ENCODE measurements around the gene CCKAR. TPM values are rescaled to one million over a fixed set of nuclear protein-coding genes. Genes with fewer than 3 reads are reported as not detected.

Gene CCKAR
- total RNA-seq, 1 donor from 2014 or later = not detected

DNA sequence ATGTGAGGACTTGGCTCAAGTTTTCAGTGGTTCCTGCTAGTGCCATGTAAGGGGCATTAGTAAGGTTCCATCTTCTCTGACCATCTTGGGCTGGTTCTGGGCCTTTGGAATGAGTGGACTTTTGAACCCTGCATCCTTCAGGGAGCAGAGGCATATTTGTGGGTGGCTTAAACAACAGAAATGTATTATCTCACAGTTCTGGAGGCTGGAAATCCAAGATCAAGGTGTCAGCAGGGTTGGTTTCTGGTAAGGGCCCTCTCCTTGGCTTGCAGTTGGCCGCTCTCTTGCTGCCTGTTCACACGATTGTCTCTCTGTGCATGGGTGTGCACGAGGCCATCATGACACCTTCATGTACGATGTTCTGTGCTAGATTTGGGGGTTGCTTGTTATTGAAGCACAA, 21.3 kb downstream of the CCKAR start:
- no peak overlapping the region for H3K4me3 ChIP-seq (ENCODE audit: low read depth, low read length)
- DNase-seq (ENCODE audit: low read depth) = no peak
- TF ChIP-seq, protein P1, sequence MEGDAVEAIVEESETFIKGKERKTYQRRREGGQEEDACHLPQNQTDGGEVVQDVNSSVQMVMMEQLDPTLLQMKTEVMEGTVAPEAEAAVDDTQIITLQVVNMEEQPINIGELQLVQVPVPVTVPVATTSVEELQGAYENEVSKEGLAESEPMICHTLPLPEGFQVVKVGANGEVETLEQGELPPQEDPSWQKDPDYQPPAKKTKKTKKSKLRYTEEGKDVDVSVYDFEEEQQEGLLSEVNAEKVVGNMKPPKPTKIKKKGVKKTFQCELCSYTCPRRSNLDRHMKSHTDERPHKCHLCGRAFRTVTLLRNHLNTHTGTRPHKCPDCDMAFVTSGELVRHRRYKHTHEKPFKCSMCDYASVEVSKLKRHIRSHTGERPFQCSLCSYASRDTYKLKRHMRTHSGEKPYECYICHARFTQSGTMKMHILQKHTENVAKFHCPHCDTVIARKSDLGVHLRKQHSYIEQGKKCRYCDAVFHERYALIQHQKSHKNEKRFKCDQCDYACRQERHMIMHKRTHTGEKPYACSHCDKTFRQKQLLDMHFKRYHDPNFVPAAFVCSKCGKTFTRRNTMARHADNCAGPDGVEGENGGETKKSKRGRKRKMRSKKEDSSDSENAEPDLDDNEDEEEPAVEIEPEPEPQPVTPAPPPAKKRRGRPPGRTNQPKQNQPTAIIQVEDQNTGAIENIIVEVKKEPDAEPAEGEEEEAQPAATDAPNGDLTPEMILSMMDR (conservative IDR thresholded peaks at IDR 0.05; ENCODE audit: low read depth, low read length) = no peak

DNA sequence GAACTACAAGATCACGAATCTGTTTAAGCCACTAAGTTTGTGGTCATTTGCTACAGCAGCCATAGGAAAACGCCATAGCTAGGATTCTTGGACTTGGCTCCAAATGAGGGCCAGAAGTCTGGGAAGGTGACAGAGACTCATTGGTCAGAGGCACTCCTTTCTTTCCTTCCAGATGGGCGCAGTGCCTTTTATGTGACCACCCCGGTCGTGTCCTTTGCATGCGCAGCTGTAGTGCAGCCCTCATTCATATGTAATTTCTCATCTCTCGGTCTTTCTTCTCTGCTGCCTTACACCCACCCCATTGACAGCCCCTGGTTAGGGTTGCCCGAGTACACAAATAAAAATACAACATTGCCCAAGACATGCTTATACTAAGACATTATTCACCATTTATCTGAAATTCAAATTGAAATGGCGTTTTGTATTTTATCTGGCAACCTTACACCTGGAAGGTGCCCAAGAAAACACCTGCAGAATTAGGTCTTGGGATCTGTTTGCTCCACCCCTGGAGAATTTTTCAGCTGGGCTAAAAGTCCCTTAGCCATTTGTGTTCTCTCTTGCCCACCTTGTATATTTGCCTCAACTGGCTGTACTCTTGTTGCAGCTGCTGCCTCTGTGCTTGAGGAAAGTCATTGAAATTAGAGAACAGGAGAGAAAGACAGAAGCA, 21.9 kb downstream of the CCKAR start:
- no peak overlapping the region for H3K4me3 ChIP-seq (ENCODE audit: low read depth, low read length)
- TF ChIP-seq, protein P1 (conservative IDR thresholded peaks at IDR 0.05; ENCODE audit: low read depth, low read length) = no peak
- DNase-seq (ENCODE audit: low read depth) = no peak

DNA sequence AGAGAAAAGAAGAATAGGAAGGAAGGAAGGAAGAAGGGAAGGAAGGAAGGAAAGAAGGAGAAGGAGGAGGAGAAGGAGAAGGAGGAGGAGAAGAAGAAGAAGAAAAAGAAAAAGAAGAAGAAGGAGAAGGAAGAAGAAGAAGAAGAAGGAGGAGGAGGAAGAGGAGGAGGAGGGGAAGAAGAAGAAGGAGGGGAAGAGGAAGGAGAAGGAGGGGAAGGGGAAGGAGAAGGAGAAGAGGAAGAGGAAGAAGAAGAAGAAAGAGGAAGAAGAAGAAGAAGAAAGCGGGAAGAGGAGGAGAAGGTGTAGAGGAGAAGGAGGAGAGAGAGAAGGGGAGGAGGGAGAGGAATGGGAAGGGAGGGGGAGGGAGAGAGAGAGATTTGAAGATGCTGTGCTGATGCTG, 22.6 kb downstream of the CCKAR start:
- no peak for DNase-seq (ENCODE audit: low read depth)
- TF ChIP-seq, protein P1 (conservative IDR thresholded peaks at IDR 0.05; ENCODE audit: low read depth, low read length) = no peak
- H3K4me3 ChIP-seq (ENCODE audit: low read depth, low read length) = no peak overlapping the region

DNA sequence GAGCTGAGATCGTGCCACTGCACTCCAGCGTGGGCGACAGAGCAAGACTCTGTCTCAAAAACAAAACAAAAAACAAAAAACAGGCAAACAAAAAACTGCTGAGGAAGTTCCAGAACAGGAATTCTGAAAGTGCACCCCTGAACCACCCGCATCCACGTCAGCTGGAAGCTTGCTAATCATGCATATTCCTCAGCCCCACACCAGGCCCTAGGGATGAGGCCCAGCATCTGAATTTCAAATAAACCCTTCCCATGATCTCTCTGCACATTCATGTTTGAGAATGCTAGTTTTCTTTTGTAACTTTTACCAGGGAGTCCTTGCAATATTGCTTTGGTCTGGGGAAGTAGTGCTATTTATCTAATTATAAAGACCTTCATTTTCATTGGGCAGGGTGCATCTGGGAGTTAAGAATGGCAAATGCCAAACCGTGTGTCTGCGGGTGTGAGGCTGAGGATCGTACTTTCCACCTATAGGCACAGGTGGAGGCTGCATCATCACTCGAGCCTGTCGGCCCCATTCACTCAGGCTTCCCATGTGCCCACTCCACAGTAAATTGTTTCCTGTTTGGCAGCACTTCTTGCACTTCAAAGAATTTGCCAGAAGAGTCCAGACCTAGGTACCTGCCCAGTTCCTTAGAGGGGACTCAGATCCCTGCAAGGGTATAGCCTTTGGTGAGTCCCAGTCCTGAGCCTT, 23.6 kb downstream of the CCKAR start:
- H3K4me3 ChIP-seq (ENCODE audit: low read depth, low read length) = no peak overlapping the region
- DNase-seq (ENCODE audit: low read depth) = no peak
- TF ChIP-seq, protein P1 (conservative IDR thresholded peaks at IDR 0.05; ENCODE audit: low read depth, low read length) = no peak

DNA sequence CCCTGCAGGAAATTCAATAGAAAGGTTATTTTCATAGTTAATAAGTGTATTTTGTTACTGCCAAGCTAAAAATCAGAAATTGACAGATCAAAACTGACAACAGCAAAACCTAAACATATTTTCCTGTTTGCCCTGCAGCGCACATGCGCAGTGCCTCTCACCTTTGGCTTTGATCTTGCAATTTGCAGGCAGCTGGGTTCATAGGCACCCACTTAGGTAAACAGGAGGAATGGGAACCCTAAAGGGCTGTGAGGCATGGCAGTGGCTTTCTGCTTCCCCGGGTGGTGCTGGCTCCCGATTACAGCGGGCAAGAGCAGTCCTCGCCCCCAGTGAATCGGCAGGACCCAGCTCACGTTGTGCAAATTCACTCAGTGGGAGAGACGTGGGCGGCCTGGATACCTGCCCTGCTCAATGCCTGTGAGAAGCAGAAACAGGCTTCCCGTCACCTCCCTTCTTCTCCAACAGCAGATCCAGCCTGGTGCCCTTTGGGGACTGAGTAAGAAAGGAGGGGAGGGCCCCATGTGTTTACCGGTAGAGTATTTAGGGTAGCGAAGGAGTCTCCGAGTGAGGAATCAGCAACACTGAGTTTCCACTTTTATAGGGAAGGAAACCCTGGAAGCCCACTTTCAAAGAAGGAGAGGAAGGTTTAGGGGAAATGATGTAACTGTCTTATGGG, 25.7 kb downstream of the CCKAR start:
- DNase-seq (ENCODE audit: low read depth) = no peak
- H3K4me3 ChIP-seq (ENCODE audit: low read depth, low read length) = no peak overlapping the region
- TF ChIP-seq, protein P1 (conservative IDR thresholded peaks at IDR 0.05; ENCODE audit: low read depth, low read length) = no peak

DNA sequence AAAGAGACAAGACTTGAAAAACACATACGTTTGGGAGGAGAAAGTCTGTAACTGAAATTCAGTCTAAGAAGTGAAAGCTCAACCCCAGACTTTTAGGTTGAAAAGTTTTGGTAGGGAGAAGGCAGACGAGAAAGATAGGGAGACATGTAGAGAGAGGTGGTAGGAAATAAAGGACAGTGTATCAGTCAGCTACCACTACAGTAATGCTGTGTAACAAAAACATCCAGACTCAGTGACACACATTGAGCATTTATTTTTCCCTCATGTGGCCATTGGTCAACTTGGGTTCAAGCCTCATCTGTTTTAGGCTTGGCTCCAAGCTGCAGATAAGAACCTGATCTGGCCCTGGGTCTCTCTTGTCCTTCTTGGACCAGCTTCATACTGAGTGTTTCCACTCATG, 26.9 kb downstream of the CCKAR start:
- H3K4me3 ChIP-seq (ENCODE audit: low read depth, low read length) = no peak overlapping the region
- TF ChIP-seq, protein P1 (conservative IDR thresholded peaks at IDR 0.05; ENCODE audit: low read depth, low read length) = no peak
- no peak for DNase-seq (ENCODE audit: low read depth)

Data from epithelial cell of proximal tubule (primary cell).